ENCODE measurements around the gene EFNA1. TPM values are rescaled to one million over a fixed set of nuclear protein-coding genes. Genes with fewer than 3 reads are reported as not detected.

The EFNA1 gene
- total and polyA plus RNA-seq, 5 donors from 2014 or later = 0.30 to 6.8 (median 3.1) TPM

DNA sequence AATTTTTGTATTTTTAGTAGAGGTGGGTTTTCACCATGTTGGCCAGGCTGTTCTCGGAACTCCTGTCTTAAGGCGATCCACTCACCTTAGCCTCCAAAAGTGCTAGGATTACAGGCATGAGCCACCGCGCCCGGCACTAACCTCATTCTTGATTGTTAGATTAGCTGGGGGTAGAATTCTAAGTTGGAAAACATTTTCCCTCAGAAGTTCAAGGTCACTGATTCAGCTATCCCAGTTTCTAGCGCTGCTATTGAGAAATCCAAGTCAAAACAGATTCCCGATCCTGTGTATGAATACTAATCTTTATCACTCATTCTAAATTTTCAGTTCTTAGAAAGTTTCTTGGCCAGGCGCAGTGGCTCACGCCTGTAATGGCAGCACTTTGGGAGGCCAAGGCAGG, 24.4 kb upstream of the EFNA1 start:
- Mint-ChIP-seq H3K9me3 (no peaks in the 10 kb centered on the region), H3K4me1 (no peaks in the 10 kb centered on the region), H3K4me3 (no peak overlapping the region), H3K36me3 (no peaks in the 10 kb centered on the region), H3K27ac (no peak overlapping the region), H3K27me3 (peaks cover 30% of the 10 kb centered on the region)
- H3K27me3 ChIP-seq (ENCODE audit: control insufficient read depth, insufficient read depth, low read length) = no peaks in the 10 kb centered on the region
- no peaks in the 10 kb centered on the region for H3K36me3 ChIP-seq (ENCODE audit: control insufficient read depth, insufficient read depth, low read length)
- no peak overlapping the region for H3K4me3 ChIP-seq (ENCODE audit: low read depth, low read length)
- no peak overlapping the region for H3K27ac ChIP-seq (ENCODE audit: insufficient read depth, low read length, poor library complexity, severe bottlenecking)
- ATAC-seq (ENCODE audit: low read depth in 2 of 2) (no peak), DNase-seq (no peak)
- no peaks in the 10 kb centered on the region for H3K4me1 ChIP-seq (ENCODE audit: control insufficient read depth, insufficient read depth, low read length, poor library complexity, severe bottlenecking)
- H3K9me3 ChIP-seq (ENCODE audit: control insufficient read depth in 2 of 2, low read length in 2 of 2) = no peaks in the 10 kb centered on the region

DNA sequence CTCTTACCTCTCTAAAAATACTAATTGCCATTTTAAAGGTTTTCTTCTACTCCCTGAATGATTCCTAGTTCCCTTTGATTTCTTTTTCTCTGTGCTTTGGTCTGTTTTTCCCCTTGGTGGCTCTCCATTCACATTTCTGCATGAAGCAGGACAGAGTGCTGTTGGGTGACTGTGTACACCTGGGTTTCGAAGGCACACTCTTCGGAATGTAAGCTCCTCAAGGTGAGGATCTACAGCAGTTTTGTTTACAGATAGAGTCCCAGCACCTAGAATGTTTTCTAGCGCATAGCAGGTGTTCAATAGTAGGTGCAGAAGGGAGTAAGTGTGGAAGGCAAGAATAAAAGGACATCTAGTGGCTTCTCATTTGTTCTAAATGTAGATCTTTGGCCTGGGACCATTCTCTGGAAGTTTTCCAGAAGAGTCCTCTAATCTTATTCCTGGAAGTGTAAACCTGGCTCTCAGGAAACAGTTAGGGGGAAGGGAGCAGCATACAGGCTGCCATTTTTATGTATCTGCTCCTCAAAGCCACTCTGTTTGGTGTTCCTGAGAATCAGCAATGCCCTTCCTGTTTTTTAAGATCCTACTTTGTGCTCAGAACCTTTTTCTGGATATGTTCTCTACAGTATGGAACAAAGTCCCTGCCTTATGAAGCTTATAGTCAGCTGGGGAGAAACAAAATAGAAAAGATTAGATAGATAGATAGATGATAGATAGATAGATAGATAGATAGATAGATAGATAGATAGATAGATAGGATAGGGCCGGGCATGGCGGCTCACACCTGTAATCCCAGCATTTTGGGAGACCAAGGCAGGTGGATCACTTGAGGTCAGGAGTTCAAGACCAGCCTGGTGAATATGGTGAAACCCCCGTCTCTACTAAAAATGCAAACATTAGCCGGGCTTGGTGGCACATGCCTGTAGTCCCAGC, 22.8 kb upstream of the EFNA1 start:
- no peaks in the 10 kb centered on the region for H3K27me3 ChIP-seq (ENCODE audit: control insufficient read depth, insufficient read depth, low read length)
- DNase-seq (no peak), ATAC-seq (ENCODE audit: low read depth in 2 of 2) (no peak)
- no peaks in the 10 kb centered on the region for H3K4me1 Mint-ChIP-seq
- H3K27ac Mint-ChIP-seq = no peak overlapping the region
- no peaks in the 10 kb centered on the region for H3K36me3 Mint-ChIP-seq
- H3K4me1 ChIP-seq (ENCODE audit: control insufficient read depth, insufficient read depth, low read length, poor library complexity, severe bottlenecking) = no peaks in the 10 kb centered on the region
- peaks cover 27% of the 10 kb centered on the region for H3K27me3 Mint-ChIP-seq
- no peaks in the 10 kb centered on the region for H3K9me3 Mint-ChIP-seq
- H3K9me3 ChIP-seq (ENCODE audit: control insufficient read depth in 2 of 2, low read length in 2 of 2) = no peaks in the 10 kb centered on the region
- no peak overlapping the region for H3K27ac ChIP-seq (ENCODE audit: insufficient read depth, low read length, poor library complexity, severe bottlenecking)
- H3K4me3 Mint-ChIP-seq = no peak overlapping the region
- no peak overlapping the region for H3K4me3 ChIP-seq (ENCODE audit: low read depth, low read length)
- no peaks in the 10 kb centered on the region for H3K36me3 ChIP-seq (ENCODE audit: control insufficient read depth, insufficient read depth, low read length)

DNA sequence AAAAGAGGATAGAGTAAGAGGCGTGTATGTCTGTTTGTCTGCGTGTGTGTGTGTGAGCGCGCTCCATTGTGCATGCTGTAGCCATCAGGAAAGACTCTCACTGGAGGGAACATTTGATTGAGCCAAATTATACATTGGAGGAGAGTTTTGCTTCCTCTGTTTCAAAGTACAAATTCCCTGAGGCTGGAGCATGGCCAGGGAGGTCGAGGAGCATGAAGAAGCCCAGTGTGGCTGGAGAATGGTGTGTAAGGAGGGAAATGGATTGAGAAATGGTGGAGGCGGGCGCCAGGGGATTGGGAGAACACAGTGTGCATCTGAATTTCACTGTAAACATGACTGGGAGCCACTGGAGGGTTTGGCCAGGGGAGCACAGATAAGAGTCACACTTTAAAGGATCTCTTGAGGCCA, 22.1 kb upstream of the EFNA1 start:
- ATAC-seq (ENCODE audit: low read depth in 2 of 2) (no peak), DNase-seq (no peak)
- H3K4me1 Mint-ChIP-seq = no peaks in the 10 kb centered on the region
- H3K27ac Mint-ChIP-seq = no peak overlapping the region
- H3K27me3 Mint-ChIP-seq = peaks cover 34% of the 10 kb centered on the region
- H3K4me3 ChIP-seq (ENCODE audit: low read depth, low read length) = no peak overlapping the region
- no peak overlapping the region for H3K27ac ChIP-seq (ENCODE audit: insufficient read depth, low read length, poor library complexity, severe bottlenecking)
- H3K4me1 ChIP-seq (ENCODE audit: control insufficient read depth, insufficient read depth, low read length, poor library complexity, severe bottlenecking) = no peaks in the 10 kb centered on the region
- no peaks in the 10 kb centered on the region for H3K27me3 ChIP-seq (ENCODE audit: control insufficient read depth, insufficient read depth, low read length)
- no peaks in the 10 kb centered on the region for H3K36me3 Mint-ChIP-seq
- no peaks in the 10 kb centered on the region for H3K36me3 ChIP-seq (ENCODE audit: control insufficient read depth, insufficient read depth, low read length)
- no peaks in the 10 kb centered on the region for H3K9me3 ChIP-seq (ENCODE audit: control insufficient read depth in 2 of 2, low read length in 2 of 2)
- no peak overlapping the region for H3K4me3 Mint-ChIP-seq
- no peaks in the 10 kb centered on the region for H3K9me3 Mint-ChIP-seq

DNA sequence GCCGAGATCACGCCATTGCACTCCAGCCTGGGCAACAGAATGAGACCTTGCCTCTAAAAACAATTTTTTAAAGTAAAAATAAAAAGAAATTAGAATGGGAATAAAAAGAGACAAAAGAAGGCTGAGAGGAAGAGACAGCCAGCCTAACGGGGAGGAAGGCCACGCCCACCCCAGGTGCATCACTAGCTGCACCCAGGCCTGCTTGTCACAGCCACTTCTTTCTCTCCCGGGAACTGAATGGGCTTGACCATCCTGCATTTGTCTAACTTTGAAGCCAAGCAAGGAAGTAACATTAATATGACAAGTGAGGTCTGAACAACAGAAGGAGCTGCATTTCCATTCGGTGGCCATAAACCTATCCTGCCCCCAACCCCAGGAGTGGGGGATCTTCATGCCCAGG, 20.8 kb upstream of the EFNA1 start:
- H3K27ac Mint-ChIP-seq = no peak overlapping the region
- DNase-seq (no peak), ATAC-seq (ENCODE audit: low read depth in 2 of 2) (no peak)
- H3K4me3 ChIP-seq (ENCODE audit: low read depth, low read length) = no peak overlapping the region
- no peak overlapping the region for H3K27ac ChIP-seq (ENCODE audit: insufficient read depth, low read length, poor library complexity, severe bottlenecking)
- no peaks in the 10 kb centered on the region for H3K36me3 ChIP-seq (ENCODE audit: control insufficient read depth, insufficient read depth, low read length)
- peaks cover 34% of the 10 kb centered on the region for H3K27me3 Mint-ChIP-seq
- no peaks in the 10 kb centered on the region for H3K36me3 Mint-ChIP-seq
- no peak overlapping the region for H3K4me3 Mint-ChIP-seq
- no peaks in the 10 kb centered on the region for H3K9me3 Mint-ChIP-seq
- H3K9me3 ChIP-seq (ENCODE audit: control insufficient read depth in 2 of 2, low read length in 2 of 2) = no peaks in the 10 kb centered on the region
- H3K4me1 ChIP-seq (ENCODE audit: control insufficient read depth, insufficient read depth, low read length, poor library complexity, severe bottlenecking) = no peaks in the 10 kb centered on the region
- H3K4me1 Mint-ChIP-seq = no peaks in the 10 kb centered on the region
- H3K27me3 ChIP-seq (ENCODE audit: control insufficient read depth, insufficient read depth, low read length) = no peaks in the 10 kb centered on the region

DNA sequence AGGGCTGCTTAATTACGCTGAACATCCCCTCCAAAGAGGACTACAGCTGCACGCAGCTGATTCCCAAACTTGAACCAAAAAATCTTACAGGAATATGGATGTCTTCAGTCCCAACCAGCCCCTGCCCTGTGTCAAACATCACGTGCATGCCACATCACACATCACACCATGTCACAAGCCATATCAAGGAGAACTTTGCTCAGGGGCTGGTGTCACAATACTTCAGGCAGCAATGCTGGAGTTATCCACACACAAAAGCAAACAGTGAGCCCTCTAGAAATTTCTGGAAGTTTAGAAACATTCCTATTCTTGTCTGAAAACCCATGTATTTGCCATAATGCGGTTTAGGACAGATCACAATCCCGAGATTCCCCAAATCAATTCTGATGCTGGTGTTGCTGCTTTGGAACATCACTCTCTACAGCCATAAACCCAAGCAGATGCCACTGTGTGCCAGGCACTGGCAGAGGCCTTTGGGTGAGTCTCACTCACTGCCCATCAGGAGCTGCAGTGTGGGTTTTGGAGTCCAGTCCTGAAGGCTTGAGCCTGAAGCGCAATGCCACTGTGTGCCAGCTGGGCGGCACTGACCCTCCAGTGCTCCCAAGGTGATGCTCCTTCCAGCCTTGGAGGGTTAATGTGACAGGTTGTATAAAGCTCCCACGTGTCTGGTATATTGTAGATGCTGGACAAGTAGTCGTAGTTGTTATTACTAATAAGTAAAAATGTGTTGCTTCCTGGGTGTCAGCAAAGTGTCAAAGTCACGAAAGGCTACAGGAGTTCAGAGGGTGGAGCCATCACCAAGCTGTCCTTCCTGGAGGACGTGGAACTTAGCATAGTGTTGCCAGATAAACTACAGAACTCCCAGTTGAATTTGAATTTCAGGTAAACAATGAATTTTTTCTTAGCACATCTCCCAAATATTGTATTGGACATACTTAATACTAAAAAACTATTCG, 20.1 kb upstream of the EFNA1 start:
- Mint-ChIP-seq H3K27ac (no peak overlapping the region), H3K9me3 (no peaks in the 10 kb centered on the region), H3K4me1 (no peaks in the 10 kb centered on the region), H3K4me3 (no peak overlapping the region), H3K27me3 (peaks cover 30% of the 10 kb centered on the region), H3K36me3 (no peaks in the 10 kb centered on the region)
- Histone ChIP-seq H3K36me3 (ENCODE audit: control insufficient read depth, insufficient read depth, low read length) (no peaks in the 10 kb centered on the region), H3K27me3 (ENCODE audit: control insufficient read depth, insufficient read depth, low read length) (no peaks in the 10 kb centered on the region), H3K4me3 (ENCODE audit: low read depth, low read length) (no peak overlapping the region), H3K4me1 (ENCODE audit: control insufficient read depth, insufficient read depth, low read length, poor library complexity, severe bottlenecking) (no peaks in the 10 kb centered on the region), H3K9me3 (ENCODE audit: control insufficient read depth in 2 of 2, low read length in 2 of 2) (no peaks in the 10 kb centered on the region), H3K27ac (ENCODE audit: insufficient read depth, low read length, poor library complexity, severe bottlenecking) (no peak overlapping the region)
- ATAC-seq (ENCODE audit: low read depth in 2 of 2) (no peak), DNase-seq (no peak)

DNA sequence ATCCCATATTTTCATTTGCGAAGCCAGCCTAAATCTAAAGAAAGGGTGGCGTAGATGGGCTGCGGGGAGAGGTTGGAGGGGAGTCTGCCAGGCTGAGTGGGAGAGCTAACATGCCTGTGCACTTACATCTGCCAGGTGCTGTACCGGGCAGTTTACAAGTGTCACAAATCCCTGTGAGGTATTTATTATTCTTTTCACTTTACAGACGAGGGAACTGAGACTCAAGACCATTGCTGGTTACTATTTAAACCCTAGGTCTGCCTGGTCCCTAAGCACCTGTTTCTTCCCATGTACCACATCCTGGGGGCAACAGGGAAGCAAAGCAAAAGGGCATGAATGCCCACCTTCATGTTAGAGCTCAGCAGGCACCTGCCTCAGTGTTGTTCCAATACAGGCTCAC, 19.4 kb upstream of the EFNA1 start:
- Mint-ChIP-seq H3K4me3 (no peak overlapping the region), H3K27ac (no peak overlapping the region), H3K4me1 (no peaks in the 10 kb centered on the region), H3K9me3 (no peaks in the 10 kb centered on the region), H3K27me3 (peaks cover 30% of the 10 kb centered on the region), H3K36me3 (no peaks in the 10 kb centered on the region)
- Histone ChIP-seq H3K36me3 (ENCODE audit: control insufficient read depth, insufficient read depth, low read length) (no peaks in the 10 kb centered on the region), H3K27me3 (ENCODE audit: control insufficient read depth, insufficient read depth, low read length) (no peaks in the 10 kb centered on the region), H3K9me3 (ENCODE audit: control insufficient read depth in 2 of 2, low read length in 2 of 2) (no peaks in the 10 kb centered on the region), H3K4me3 (ENCODE audit: low read depth, low read length) (no peak overlapping the region), H3K4me1 (ENCODE audit: control insufficient read depth, insufficient read depth, low read length, poor library complexity, severe bottlenecking) (no peaks in the 10 kb centered on the region), H3K27ac (ENCODE audit: insufficient read depth, low read length, poor library complexity, severe bottlenecking) (no peak overlapping the region)
- ATAC-seq (ENCODE audit: low read depth in 2 of 2) (no peak), DNase-seq (no peak)

DNA sequence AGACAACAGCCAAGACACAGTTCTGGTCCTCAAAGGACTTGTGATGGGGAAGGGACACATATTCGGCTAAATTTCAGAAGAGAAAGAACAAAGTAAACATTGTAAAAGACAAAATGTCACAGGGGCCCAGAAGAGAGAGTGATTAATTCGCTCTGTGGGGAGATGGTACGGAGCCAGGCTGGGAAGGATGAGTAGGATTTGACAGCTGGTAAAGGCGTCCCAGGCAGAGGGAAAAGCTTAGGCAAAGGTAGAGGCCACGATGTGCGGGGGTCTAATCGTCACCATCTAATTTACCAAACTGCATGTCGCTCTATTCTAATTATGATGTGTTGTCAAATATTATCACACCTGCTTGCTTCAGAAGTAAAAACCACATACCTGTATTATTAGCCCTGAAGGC, 17.3 kb upstream of the EFNA1 start:
- Histone ChIP-seq H3K27me3 (ENCODE audit: control insufficient read depth, insufficient read depth, low read length) (no peaks in the 10 kb centered on the region), H3K4me1 (ENCODE audit: control insufficient read depth, insufficient read depth, low read length, poor library complexity, severe bottlenecking) (no peaks in the 10 kb centered on the region), H3K4me3 (ENCODE audit: low read depth, low read length) (no peak overlapping the region), H3K27ac (ENCODE audit: insufficient read depth, low read length, poor library complexity, severe bottlenecking) (no peak overlapping the region), H3K9me3 (ENCODE audit: control insufficient read depth in 2 of 2, low read length in 2 of 2) (no peaks in the 10 kb centered on the region), H3K36me3 (ENCODE audit: control insufficient read depth, insufficient read depth, low read length) (no peaks in the 10 kb centered on the region)
- H3K36me3 Mint-ChIP-seq = no peaks in the 10 kb centered on the region
- no peaks in the 10 kb centered on the region for H3K9me3 Mint-ChIP-seq
- H3K27ac Mint-ChIP-seq = no peak overlapping the region
- no peaks in the 10 kb centered on the region for H3K4me1 Mint-ChIP-seq
- H3K4me3 Mint-ChIP-seq = no peak overlapping the region
- ATAC-seq (ENCODE audit: low read depth in 2 of 2) = no peak
- H3K27me3 Mint-ChIP-seq = peaks cover 24% of the 10 kb centered on the region
- DNase-seq = no peak
